Activated T-helper 2 cell treated with anti-CD3 and anti-CD28 coated beads, Interferon-gamma antibody, Interleukin-2, Interleukin-4, amounts not matched to agents 10 μg/mL and 5 μg/mL and 100 μg/mL, durations not matched to agents 14 hours and 24 hours and 36 hours (primary cell): Measurements from ENCODE around the gene PADI3. TPM values are rescaled to one million over a fixed set of nuclear protein-coding genes. Genes with fewer than 3 reads are reported as not detected.
A peak's percentile ranks its signal among the peaks of the same experiment; 100 is the strongest.
"Not testable (repeated sequence)": the region's sequence is repeated elsewhere in the genome, so short reads cannot be mapped to it uniquely, and the experiment has no call there.

Experiments
- DNase-seq: peaks from one replicate; pipeline ENCODE4 v3.0.0; 2021; ENCODE audit warnings: low spot score
- H3K27ac Mint-ChIP-seq: one replicate; pipeline ENCODE4 v1.8.0; 2021; ENCODE audit warnings: mixed read lengths
- H3K27me3 Mint-ChIP-seq: one replicate; pipeline ENCODE4 v1.8.0; 2021; ENCODE audit warnings: low read depth, mixed read lengths
- H3K36me3 Mint-ChIP-seq: one replicate; pipeline ENCODE4 v1.8.0; 2021; ENCODE audit warnings: low read depth, mixed read lengths
- H3K4me1 Mint-ChIP-seq: one replicate; pipeline ENCODE4 v1.8.0; 2021; ENCODE audit warnings: low read depth, mixed read lengths
- H3K4me3 Mint-ChIP-seq: one replicate; pipeline ENCODE4 v1.8.0; 2021; ENCODE audit warnings: low read depth, mild to moderate bottlenecking, moderate library complexity, mixed read lengths
- H3K9me3 Mint-ChIP-seq: one replicate; pipeline ENCODE4 v1.8.0; 2021; ENCODE audit warnings: mixed read lengths
- intact Hi-C: fragments of 100-400 bp; cut with micrococcal nuclease; formaldehyde crosslinking; loops from one replicate; pipeline ENCODE4 v1.15.1; 2023
- total RNA-seq: library from RNA; stranded (reverse); gene quantifications from 2 replicates; pipeline ENCODE4 v1.2.3, GENCODE V29; 2022

PADI3 gene
- total RNA-seq, 1 donor from 2014 or later: not detected

- intact Hi-C loops: loop anchor here (1.0 kb wide), 1 partner anchor 112 kb away; no protein-coding TSS in a partner anchor
- no peaks in the 10 kb centered on the region for H3K27me3 Mint-ChIP-seq
- no peaks in the 10 kb centered on the region for H3K36me3 Mint-ChIP-seq
- H3K4me3 Mint-ChIP-seq: no peak overlapping the region
- no peaks in the 10 kb centered on the region for H3K9me3 Mint-ChIP-seq
- DNase-seq: peak; percentile 67
- H3K27ac Mint-ChIP-seq: no peak overlapping the region
- H3K4me1 Mint-ChIP-seq: no peaks in the 10 kb centered on the region
Measured at GRCh38 chr1:17236779-17237560, 11.9 kb upstream of the PADI3 start.

- H3K27ac Mint-ChIP-seq: no peak overlapping the region
- no peaks in the 10 kb centered on the region for H3K9me3 Mint-ChIP-seq
- H3K36me3 Mint-ChIP-seq: no peaks in the 10 kb centered on the region
- intact Hi-C loops: loop anchor here (1.0 kb wide), 1 partner anchor 112 kb away; no protein-coding TSS in a partner anchor
- H3K4me1 Mint-ChIP-seq: no peaks in the 10 kb centered on the region
- H3K27me3 Mint-ChIP-seq: no peaks in the 10 kb centered on the region
- H3K4me3 Mint-ChIP-seq: no peak overlapping the region
- no peak for DNase-seq
Measured at GRCh38 chr1:17237561-17237903, 11.4 kb upstream of the PADI3 start.

GRCh38 chr1:17239420-17239819 is 9.5 kb upstream of the PADI3 start:
- Mint-ChIP-seq H3K27me3 (no peaks in the 10 kb centered on the region), H3K9me3 (no peaks in the 10 kb centered on the region), H3K4me1 (no peaks in the 10 kb centered on the region), H3K27ac (no peak overlapping the region), H3K4me3 (no peak overlapping the region), H3K36me3 (no peaks in the 10 kb centered on the region)
- intact Hi-C loops: no loop called here
- no peak for DNase-seq

- H3K36me3 Mint-ChIP-seq, DNase-seq, H3K9me3 Mint-ChIP-seq, H3K27me3 Mint-ChIP-seq, H3K27ac Mint-ChIP-seq, H3K4me3 Mint-ChIP-seq, H3K4me1 Mint-ChIP-seq, intact Hi-C loops: not testable (repeated sequence)
Measured at GRCh38 chr1:17241011-17241779, 7.7 kb upstream of the PADI3 start.

GRCh38 chr1:17241780-17242074 is 7.2 kb upstream of the PADI3 start:
- H3K9me3 Mint-ChIP-seq, H3K27ac Mint-ChIP-seq, H3K36me3 Mint-ChIP-seq, H3K4me3 Mint-ChIP-seq, H3K27me3 Mint-ChIP-seq, H3K4me1 Mint-ChIP-seq, intact Hi-C loops, DNase-seq: not testable (repeated sequence)

GRCh38 chr1:17243274-17243673 is 5.6 kb upstream of the PADI3 start:
- no peak overlapping the region for H3K27ac Mint-ChIP-seq
- H3K9me3 Mint-ChIP-seq: no peaks in the 10 kb centered on the region
- no peaks in the 10 kb centered on the region for H3K4me1 Mint-ChIP-seq
- H3K36me3 Mint-ChIP-seq: no peaks in the 10 kb centered on the region
- H3K4me3 Mint-ChIP-seq: no peak overlapping the region
- intact Hi-C loops: no loop called here
- H3K27me3 Mint-ChIP-seq: no peaks in the 10 kb centered on the region
- no peak for DNase-seq

GRCh38 chr1:17244821-17245740 is 3.8 kb upstream of the PADI3 start:
- DNase-seq: no peak
- intact Hi-C loops: no loop called here
- H3K36me3 Mint-ChIP-seq: no peaks in the 10 kb centered on the region
- no peaks in the 10 kb centered on the region for H3K9me3 Mint-ChIP-seq
- H3K4me1 Mint-ChIP-seq: no peaks in the 10 kb centered on the region
- no peak overlapping the region for H3K27ac Mint-ChIP-seq
- no peak overlapping the region for H3K4me3 Mint-ChIP-seq
- H3K27me3 Mint-ChIP-seq: no peaks in the 10 kb centered on the region

- intact Hi-C loops: no loop called here
- Mint-ChIP-seq H3K9me3 (no peaks in the 10 kb centered on the region), H3K36me3 (no peaks in the 10 kb centered on the region), H3K4me3 (no peak overlapping the region), H3K27ac (no peak overlapping the region), H3K4me1 (no peaks in the 10 kb centered on the region), H3K27me3 (no peaks in the 10 kb centered on the region)
- no peak for DNase-seq
Measured at GRCh38 chr1:17245816-17246325, 3.0 kb upstream of the PADI3 start.

GRCh38 chr1:17246971-17247370 is 1.9 kb upstream of the PADI3 start:
- Mint-ChIP-seq H3K27me3 (no peaks in the 10 kb centered on the region), H3K9me3 (no peaks in the 10 kb centered on the region), H3K36me3 (no peaks in the 10 kb centered on the region), H3K4me1 (no peaks in the 10 kb centered on the region), H3K4me3 (no peak overlapping the region), H3K27ac (no peak overlapping the region)
- intact Hi-C loops: no loop called here
- DNase-seq: no peak

- Mint-ChIP-seq H3K9me3 (no peaks in the 10 kb centered on the region), H3K4me1 (no peaks in the 10 kb centered on the region), H3K36me3 (no peaks in the 10 kb centered on the region), H3K27ac (no peak overlapping the region), H3K4me3 (no peak overlapping the region), H3K27me3 (no peaks in the 10 kb centered on the region)
- no peak for DNase-seq
- intact Hi-C loops: no loop called here
Measured at GRCh38 chr1:17250601-17251000, 1.7 kb downstream of the PADI3 start.

- Mint-ChIP-seq H3K4me3 (no peak overlapping the region), H3K4me1 (no peaks in the 10 kb centered on the region), H3K9me3 (no peaks in the 10 kb centered on the region)
Measured at GRCh38 chr1:17251246-17251645, 2.3 kb downstream of the PADI3 start.

GRCh38 chr1:17251701-17252376 is 2.9 kb downstream of the PADI3 start:
- Mint-ChIP-seq H3K4me3 (no peak overlapping the region), H3K36me3 (no peaks in the 10 kb centered on the region), H3K27ac (no peak overlapping the region), H3K4me1 (no peaks in the 10 kb centered on the region), H3K9me3 (no peaks in the 10 kb centered on the region), H3K27me3 (no peaks in the 10 kb centered on the region)
- intact Hi-C loops: no loop called here
- no peak for DNase-seq

More at GRCh38 chr1:17251246-17251645, 2.3 kb downstream of the PADI3 start:
- Mint-ChIP-seq H3K27ac (no peak overlapping the region), H3K36me3 (no peaks in the 10 kb centered on the region), H3K27me3 (no peaks in the 10 kb centered on the region)
- no peak for DNase-seq
- intact Hi-C loops: no loop called here
